HEK293T (cell line): ENCODE measurements around the gene AGTRAP.

Experiments
- ARNT ChIP-seq: fragments of 450-650 bp; IDR thresholded peaks from 2 replicates; pipeline ENCODE4 v1.6.1; 2017; ENCODE audit warnings: mild to moderate bottlenecking
- CTBP1 ChIP-seq: fragments of 450-650 bp; IDR thresholded peaks from 2 replicates; pipeline ENCODE4 v1.6.1; 2016; ENCODE audit warnings: borderline replicate concordance
- FOXA1 ChIP-seq: fragments of 450-650 bp; IDR thresholded peaks from 2 replicates; pipeline ENCODE4 v1.6.1; 2016; ENCODE audit warnings: mild to moderate bottlenecking
- FOXM1 ChIP-seq: fragments of 450-650 bp; IDR thresholded peaks from 2 replicates; pipeline ENCODE4 v1.6.1; 2017; ENCODE audit warnings: mild to moderate bottlenecking, borderline replicate concordance
- LEF1 ChIP-seq: fragments of 450-650 bp; IDR thresholded peaks from 2 replicates; pipeline ENCODE4 v1.6.1; 2017; ENCODE audit warnings: mild to moderate bottlenecking, borderline replicate concordance
- NFRKB ChIP-seq: fragments of 450-650 bp; IDR thresholded peaks from 2 replicates; pipeline ENCODE4 v1.6.1; 2016; ENCODE audit warnings: mild to moderate bottlenecking, moderate library complexity
- SP1 ChIP-seq: fragments of 450-650 bp; IDR thresholded peaks from 2 replicates; pipeline ENCODE4 v1.6.1; 2017
- SUZ12 ChIP-seq: fragments of 450-650 bp; IDR thresholded peaks from 2 replicates; pipeline ENCODE4 v1.6.1; 2016; ENCODE audit warnings: mild to moderate bottlenecking
- TARDBP ChIP-seq: fragments of 450-650 bp; IDR thresholded peaks from 2 replicates; pipeline ENCODE4 v1.6.1; 2016
- ZNF384 ChIP-seq: fragments of 450-650 bp; IDR thresholded peaks from 2 replicates; pipeline ENCODE4 v1.6.1; 2016

DNA sequence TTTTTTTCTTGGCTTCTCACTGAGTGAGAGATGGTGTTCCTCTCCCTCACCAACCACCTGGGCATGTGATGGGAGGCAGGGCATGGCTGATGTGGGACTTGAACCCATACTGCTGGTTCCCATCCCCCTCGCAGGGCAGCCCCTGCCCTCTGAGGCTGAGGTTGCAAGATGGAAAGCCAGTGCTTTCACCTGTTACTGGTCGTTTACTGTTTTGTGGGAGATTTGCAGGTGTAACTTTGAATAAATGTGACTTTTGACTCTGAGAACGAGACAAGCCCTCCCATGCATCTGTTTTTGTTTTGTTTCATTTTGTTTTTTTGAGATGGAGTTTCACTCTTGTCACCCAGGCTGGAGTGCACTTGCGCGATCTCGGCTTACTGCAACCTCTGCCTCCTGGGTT, 47.6 kb downstream of the AGTRAP start:
- TF ChIP-seq SUZ12 (no peak), FOXM1 (no peak), CTBP1 (no peak), ZNF384 (no peak), LEF1 (no peak), SP1 (no peak), NFRKB (no peak), ARNT (no peak), TARDBP (no peak), FOXA1 (no peak)
